ENCODE measurements around the gene ZNRF3. TPM values are rescaled to one million over a fixed set of nuclear protein-coding genes. Genes with fewer than 3 reads are reported as not detected.
"Not testable (repeated sequence)": the region's sequence is repeated elsewhere in the genome, so short reads cannot be mapped to it uniquely, and the experiment has no call there.

The ZNRF3 gene
- total and polyA plus RNA-seq, 11 donors = 1.8 to 9.2 (median 6.2) TPM

DNA sequence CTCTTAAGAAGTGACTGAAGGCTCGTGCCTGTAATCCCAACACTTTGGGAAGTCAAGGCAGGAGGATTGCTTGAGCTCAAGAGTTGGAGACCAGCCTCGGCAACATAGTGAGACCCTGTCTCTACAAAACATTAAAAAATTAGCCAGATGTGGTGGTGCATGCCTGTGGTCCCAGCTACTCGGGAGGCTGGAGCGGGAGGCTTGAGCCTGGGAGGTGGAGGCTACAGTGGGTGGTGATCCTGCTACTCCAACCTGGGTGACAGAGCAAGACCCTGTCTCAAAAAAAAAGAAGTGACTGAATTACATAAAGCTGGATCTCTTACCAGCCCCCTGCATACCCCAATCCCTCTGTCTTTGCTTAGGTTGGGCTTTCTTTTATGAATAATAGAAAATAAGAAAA, 120.2 kb downstream of the ZNRF3 start:
- Histone ChIP-seq H3K36me3 (no peaks in the 10 kb centered on the region), H3K27ac (no peak overlapping the region), H3K9me3 (no peaks in the 10 kb centered on the region), H3K4me3 (no peak overlapping the region), H3K4me1 (peaks cover 0 to 28% (median 10%) of the 10 kb centered on the region in 12 donors), H3K27me3 (no peaks in the 10 kb centered on the region)
- no peak for TF ChIP-seq POLR2A (IDR thresholded peaks at IDR 0.05)
- TF ChIP-seq, protein P1, sequence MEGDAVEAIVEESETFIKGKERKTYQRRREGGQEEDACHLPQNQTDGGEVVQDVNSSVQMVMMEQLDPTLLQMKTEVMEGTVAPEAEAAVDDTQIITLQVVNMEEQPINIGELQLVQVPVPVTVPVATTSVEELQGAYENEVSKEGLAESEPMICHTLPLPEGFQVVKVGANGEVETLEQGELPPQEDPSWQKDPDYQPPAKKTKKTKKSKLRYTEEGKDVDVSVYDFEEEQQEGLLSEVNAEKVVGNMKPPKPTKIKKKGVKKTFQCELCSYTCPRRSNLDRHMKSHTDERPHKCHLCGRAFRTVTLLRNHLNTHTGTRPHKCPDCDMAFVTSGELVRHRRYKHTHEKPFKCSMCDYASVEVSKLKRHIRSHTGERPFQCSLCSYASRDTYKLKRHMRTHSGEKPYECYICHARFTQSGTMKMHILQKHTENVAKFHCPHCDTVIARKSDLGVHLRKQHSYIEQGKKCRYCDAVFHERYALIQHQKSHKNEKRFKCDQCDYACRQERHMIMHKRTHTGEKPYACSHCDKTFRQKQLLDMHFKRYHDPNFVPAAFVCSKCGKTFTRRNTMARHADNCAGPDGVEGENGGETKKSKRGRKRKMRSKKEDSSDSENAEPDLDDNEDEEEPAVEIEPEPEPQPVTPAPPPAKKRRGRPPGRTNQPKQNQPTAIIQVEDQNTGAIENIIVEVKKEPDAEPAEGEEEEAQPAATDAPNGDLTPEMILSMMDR (IDR thresholded peaks at IDR 0.05) = no peak
- WGBS, 4 donors = 87 to 98% (median 96%) methylated on average over 4 of the region's 4 CpGs
- DNase-seq = no peak
- intact Hi-C loops (cut with DNase I) = no loop called here
- ATAC-seq = no peak

- TF ChIP-seq, protein P1 (IDR thresholded peaks at IDR 0.05) = no peak
- no peak for TF ChIP-seq POLR2A (IDR thresholded peaks at IDR 0.05)
- H3K9me3 ChIP-seq = no peaks in the 10 kb centered on the region
- intact Hi-C loops (cut with DNase I) = no loop called here
- peak overlapping the region in 2 of 12 donors; percentile 58 to 60 for H3K27ac ChIP-seq
- H3K36me3 ChIP-seq = no peaks in the 10 kb centered on the region
- H3K4me1 ChIP-seq = peaks cover 0 to 33% (median 13%) of the 10 kb centered on the region in 12 donors
- no peaks in the 10 kb centered on the region for H3K27me3 ChIP-seq
- ATAC-seq (no peak), DNase-seq (no peak)
- WGBS, 4 donors = 63 to 72% (median 68%) methylated on average over 9 of the region's 9 CpGs
- no peak overlapping the region for H3K4me3 ChIP-seq
Observed at GRCh38 chr22:29003975-29004646, 120.7 kb downstream of the ZNRF3 start.

- Histone ChIP-seq H3K36me3 (no peaks in the 10 kb centered on the region), H3K27me3 (no peaks in the 10 kb centered on the region), H3K9me3 (no peaks in the 10 kb centered on the region), H3K4me1 (peaks cover 0 to 37% (median 15%) of the 10 kb centered on the region in 12 donors), H3K4me3 (peak overlapping the region in 2 of 12 donors; percentile 23 to 27), H3K27ac (peak overlapping the region in 7 of 12 donors; percentile 21 to 60 (median 41))
- peak; percentile 44 to 86 (median 80) for ATAC-seq
- intact Hi-C loops (cut with DNase I) = loop anchor here in 1 of 10 donors (1.0 kb wide), 1 partner anchor 25 kb away; no protein-coding TSS in a partner anchor
- TF ChIP-seq, protein P1 (IDR thresholded peaks at IDR 0.05) = no peak
- no peak for TF ChIP-seq POLR2A (IDR thresholded peaks at IDR 0.05)
- 21 to 42% (median 37%) methylated on average over 16 to 20 of the region's 20 CpGs for WGBS, 4 donors
- peak in 4 of 5 donors; percentile 25 to 51 (median 42) for DNase-seq
Observed at GRCh38 chr22:29004647-29005371, 121.4 kb downstream of the ZNRF3 start.

GRCh38 chr22:29005754-29006153, 122.4 kb downstream of the ZNRF3 start:
- H3K4me3 ChIP-seq, H3K27ac ChIP-seq, ATAC-seq, H3K9me3 ChIP-seq, DNase-seq, H3K36me3 ChIP-seq, H3K27me3 ChIP-seq: not testable (repeated sequence)
- H3K4me1 ChIP-seq = peaks cover 0 to 37% (median 15%) of the 10 kb centered on the region in 12 donors
- intact Hi-C loops (cut with DNase I) = loop anchor here in 1 of 10 donors (1.0 kb wide), 1 partner anchor 25 kb away; no protein-coding TSS in a partner anchor
- 94 to 96% (median 95%) methylated on average over 8 of the region's 8 CpGs for WGBS, 4 donors
